ENCODE measurements around the gene HECW1. TPM values are rescaled to one million over a fixed set of nuclear protein-coding genes. Genes with fewer than 3 reads are reported as not detected.

The HECW1 gene
- total and polyA plus RNA-seq, 4 donors = 0.77 to 1.9 (median 1.0) TPM; not detected in 1

DNA sequence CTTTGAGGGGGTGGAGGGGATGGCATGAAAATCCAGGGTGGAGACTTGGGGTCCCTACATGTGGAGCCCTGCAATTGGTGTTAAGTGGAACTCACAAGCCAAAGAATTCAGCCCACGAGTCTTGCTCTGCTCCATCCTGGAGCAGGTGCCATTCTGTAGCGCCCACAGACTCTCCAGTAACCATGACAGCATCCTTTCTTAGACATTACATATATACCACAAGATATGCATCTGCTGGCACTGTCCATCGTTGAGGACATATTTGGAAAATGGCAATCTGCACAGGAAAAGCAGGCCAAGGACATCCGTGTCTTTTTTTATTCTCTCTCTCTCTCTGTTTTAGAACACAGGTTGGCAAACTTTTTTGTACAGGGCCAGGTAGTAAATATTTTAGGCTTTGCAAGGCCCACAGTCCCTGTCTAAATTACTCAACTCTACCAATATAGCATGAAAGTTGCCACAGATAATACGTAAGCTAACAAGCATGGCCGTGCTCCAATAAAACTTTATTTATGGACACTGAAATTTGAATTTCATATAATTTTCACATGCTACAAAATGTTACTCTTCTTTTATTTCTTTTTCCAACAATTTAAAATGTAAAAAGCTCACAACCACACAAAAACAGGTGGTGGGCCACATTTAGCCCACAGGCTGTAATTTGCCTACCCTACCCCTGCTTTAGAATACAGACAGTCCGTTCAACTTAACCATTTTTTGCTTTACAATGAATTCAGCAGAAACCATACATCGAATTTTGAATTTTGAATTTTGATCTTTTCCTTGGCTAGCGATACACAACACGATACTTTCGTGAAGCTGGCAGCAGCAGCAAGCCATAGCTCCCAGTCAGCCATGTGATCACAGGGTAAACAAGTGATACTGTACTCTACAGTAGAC is 329.0 kb downstream of the HECW1 start:
- no peaks in the 10 kb centered on the region for H3K36me3 ChIP-seq (ENCODE audit: control insufficient read depth in 1 of 2, insufficient read depth in 2 of 2, low read length in 1 of 2)
- ATAC-seq (ENCODE audit: low FRiP score) (no peak), DNase-seq (no peak)
- no peaks in the 10 kb centered on the region for H3K27me3 ChIP-seq (ENCODE audit: control insufficient read depth in 1 of 2, insufficient read depth in 2 of 2, low read length in 1 of 2)
- H3K4me3 ChIP-seq (ENCODE audit: low read length in 2 of 2) = no peak overlapping the region
- no peak overlapping the region for H3K27ac ChIP-seq (ENCODE audit: low read depth in 1 of 2, low read length in 2 of 2)
- intact Hi-C loops (cut with DNase I) = no loop called here
- WGBS, 2 donors = 85 to 88% methylated on average over 11 of the region's 11 CpGs
- H3K4me1 ChIP-seq (ENCODE audit: control insufficient read depth in 1 of 2, insufficient read depth in 2 of 2, low read length in 2 of 2) = no peaks in the 10 kb centered on the region
- no peaks in the 10 kb centered on the region for H3K9me3 ChIP-seq (ENCODE audit: control insufficient read depth, low read length)

GRCh38 chr7:43443381-43443780 is 330.9 kb downstream of the HECW1 start:
- Histone ChIP-seq H3K4me1 (ENCODE audit: control insufficient read depth in 1 of 2, insufficient read depth in 2 of 2, low read length in 2 of 2) (no peaks in the 10 kb centered on the region), H3K36me3 (ENCODE audit: control insufficient read depth in 1 of 2, insufficient read depth in 2 of 2, low read length in 1 of 2) (no peaks in the 10 kb centered on the region), H3K4me3 (ENCODE audit: low read length in 2 of 2) (no peak overlapping the region), H3K27me3 (ENCODE audit: control insufficient read depth in 1 of 2, insufficient read depth in 2 of 2, low read length in 1 of 2) (no peaks in the 10 kb centered on the region), H3K27ac (ENCODE audit: low read depth in 1 of 2, low read length in 2 of 2) (no peak overlapping the region), H3K9me3 (ENCODE audit: control insufficient read depth, low read length) (no peaks in the 10 kb centered on the region)
- WGBS, 2 donors = 26 to 37% methylated on average over 1 of the region's 1 CpG
- intact Hi-C loops (cut with DNase I) = no loop called here
- no peak for DNase-seq
- ATAC-seq (ENCODE audit: low FRiP score) = no peak

- DNase-seq (peak in 1 of 2 donors; percentile 61), ATAC-seq (ENCODE audit: low FRiP score) (peak; percentile 29)
- 94 to 96% methylated on average over 66 to 72 of the region's 72 CpGs for WGBS, 2 donors
- Histone ChIP-seq H3K27ac (ENCODE audit: low read depth in 1 of 2, low read length in 2 of 2) (no peak overlapping the region), H3K9me3 (ENCODE audit: control insufficient read depth, low read length) (no peaks in the 10 kb centered on the region), H3K4me3 (ENCODE audit: low read length in 2 of 2) (no peak overlapping the region), H3K36me3 (ENCODE audit: control insufficient read depth in 1 of 2, insufficient read depth in 2 of 2, low read length in 1 of 2) (no peaks in the 10 kb centered on the region), H3K27me3 (ENCODE audit: control insufficient read depth in 1 of 2, insufficient read depth in 2 of 2, low read length in 1 of 2) (no peaks in the 10 kb centered on the region), H3K4me1 (ENCODE audit: control insufficient read depth in 1 of 2, insufficient read depth in 2 of 2, low read length in 2 of 2) (no peaks in the 10 kb centered on the region)
- intact Hi-C loops (cut with DNase I) = no loop called here
Observed at GRCh38 chr7:43444711-43445578, 332.5 kb downstream of the HECW1 start.

GRCh38 chr7:43449577-43449976 is 337.1 kb downstream of the HECW1 start:
- H3K27me3 ChIP-seq (ENCODE audit: control insufficient read depth in 1 of 2, insufficient read depth in 2 of 2, low read length in 1 of 2) = no peaks in the 10 kb centered on the region
- DNase-seq = no peak
- no peaks in the 10 kb centered on the region for H3K4me1 ChIP-seq (ENCODE audit: control insufficient read depth in 1 of 2, insufficient read depth in 2 of 2, low read length in 2 of 2)
- H3K36me3 ChIP-seq (ENCODE audit: control insufficient read depth in 1 of 2, insufficient read depth in 2 of 2, low read length in 1 of 2) = no peaks in the 10 kb centered on the region
- intact Hi-C loops (cut with DNase I) = no loop called here
- no peaks in the 10 kb centered on the region for H3K9me3 ChIP-seq (ENCODE audit: control insufficient read depth, low read length)
- H3K4me3 ChIP-seq (ENCODE audit: low read length in 2 of 2) = no peak overlapping the region
- no peak for ATAC-seq (ENCODE audit: low FRiP score)
- WGBS, 2 donors = 76 to 78% methylated on average over 3 of the region's 3 CpGs
- no peak overlapping the region for H3K27ac ChIP-seq (ENCODE audit: low read depth in 1 of 2, low read length in 2 of 2)

DNA sequence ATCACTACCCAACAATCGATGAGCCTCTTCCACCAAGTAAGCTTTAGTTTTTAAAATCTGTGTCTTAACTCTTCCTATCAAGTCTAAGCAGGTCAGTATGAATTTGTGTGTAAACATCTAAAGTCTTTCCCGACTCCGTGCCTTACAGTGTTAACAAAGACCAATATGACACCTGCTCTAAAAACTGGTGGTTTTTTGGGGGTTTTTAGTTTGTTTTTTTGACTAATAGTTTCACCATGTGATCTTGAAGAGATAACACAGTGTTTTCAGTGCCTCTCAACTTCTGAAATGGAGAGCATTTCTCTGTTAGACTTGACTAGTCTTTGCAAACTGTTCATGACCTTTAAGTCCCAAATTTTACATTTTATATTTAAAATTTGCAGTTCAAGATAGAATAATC is 338.4 kb downstream of the HECW1 start:
- Histone ChIP-seq H3K36me3 (ENCODE audit: control insufficient read depth in 1 of 2, insufficient read depth in 2 of 2, low read length in 1 of 2) (no peaks in the 10 kb centered on the region), H3K4me1 (ENCODE audit: control insufficient read depth in 1 of 2, insufficient read depth in 2 of 2, low read length in 2 of 2) (no peaks in the 10 kb centered on the region), H3K27ac (ENCODE audit: low read depth in 1 of 2, low read length in 2 of 2) (no peak overlapping the region), H3K27me3 (ENCODE audit: control insufficient read depth in 1 of 2, insufficient read depth in 2 of 2, low read length in 1 of 2) (no peaks in the 10 kb centered on the region), H3K4me3 (ENCODE audit: low read length in 2 of 2) (no peak overlapping the region), H3K9me3 (ENCODE audit: control insufficient read depth, low read length) (no peaks in the 10 kb centered on the region)
- ATAC-seq (ENCODE audit: low FRiP score) (no peak), DNase-seq (no peak)
- intact Hi-C loops (cut with DNase I) = no loop called here
- WGBS, 2 donors = 92 to 93% methylated on average over 3 of the region's 3 CpGs

- DNase-seq (no peak), ATAC-seq (ENCODE audit: low FRiP score) (no peak)
- intact Hi-C loops (cut with DNase I) = no loop called here
- H3K27me3 ChIP-seq (ENCODE audit: control insufficient read depth in 1 of 2, insufficient read depth in 2 of 2, low read length in 1 of 2) = no peaks in the 10 kb centered on the region
- no peaks in the 10 kb centered on the region for H3K4me1 ChIP-seq (ENCODE audit: control insufficient read depth in 1 of 2, insufficient read depth in 2 of 2, low read length in 2 of 2)
- H3K27ac ChIP-seq (ENCODE audit: low read depth in 1 of 2, low read length in 2 of 2) = no peak overlapping the region
- no peak overlapping the region for H3K4me3 ChIP-seq (ENCODE audit: low read length in 2 of 2)
- H3K36me3 ChIP-seq (ENCODE audit: control insufficient read depth in 1 of 2, insufficient read depth in 2 of 2, low read length in 1 of 2) = no peaks in the 10 kb centered on the region
- 32 to 37% methylated on average over 8 of the region's 8 CpGs for WGBS, 2 donors
- no peaks in the 10 kb centered on the region for H3K9me3 ChIP-seq (ENCODE audit: control insufficient read depth, low read length)
Observed at GRCh38 chr7:43454936-43455518, 342.6 kb downstream of the HECW1 start.

DNA sequence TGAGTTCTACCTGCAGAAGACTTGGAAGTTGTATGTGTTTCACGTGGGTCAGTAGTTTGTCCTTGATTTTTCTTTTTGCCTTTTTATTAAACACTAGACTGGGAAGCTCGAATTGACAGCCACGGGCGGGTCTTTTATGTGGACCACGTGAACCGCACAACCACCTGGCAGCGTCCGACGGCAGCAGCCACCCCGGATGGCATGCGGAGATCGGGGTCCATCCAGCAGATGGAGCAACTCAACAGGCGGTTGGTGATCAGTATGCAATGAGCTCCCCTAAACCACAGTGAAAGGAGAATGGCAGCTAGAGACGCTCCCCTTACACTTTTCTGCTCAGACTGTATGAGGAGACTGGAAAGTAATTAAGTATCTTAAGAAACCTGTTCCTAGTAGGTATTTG is 343.8 kb downstream of the HECW1 start:
- intact Hi-C loops (cut with DNase I) = no loop called here
- no peaks in the 10 kb centered on the region for H3K9me3 ChIP-seq (ENCODE audit: control insufficient read depth, low read length)
- DNase-seq (no peak), ATAC-seq (ENCODE audit: low FRiP score) (no peak)
- no peaks in the 10 kb centered on the region for H3K36me3 ChIP-seq (ENCODE audit: control insufficient read depth in 1 of 2, insufficient read depth in 2 of 2, low read length in 1 of 2)
- no peak overlapping the region for H3K4me3 ChIP-seq (ENCODE audit: low read length in 2 of 2)
- H3K27me3 ChIP-seq (ENCODE audit: control insufficient read depth in 1 of 2, insufficient read depth in 2 of 2, low read length in 1 of 2) = no peaks in the 10 kb centered on the region
- H3K4me1 ChIP-seq (ENCODE audit: control insufficient read depth in 1 of 2, insufficient read depth in 2 of 2, low read length in 2 of 2) = no peaks in the 10 kb centered on the region
- H3K27ac ChIP-seq (ENCODE audit: low read depth in 1 of 2, low read length in 2 of 2) = no peak overlapping the region
- 61 to 73% methylated on average over 14 of the region's 14 CpGs for WGBS, 2 donors

DNA sequence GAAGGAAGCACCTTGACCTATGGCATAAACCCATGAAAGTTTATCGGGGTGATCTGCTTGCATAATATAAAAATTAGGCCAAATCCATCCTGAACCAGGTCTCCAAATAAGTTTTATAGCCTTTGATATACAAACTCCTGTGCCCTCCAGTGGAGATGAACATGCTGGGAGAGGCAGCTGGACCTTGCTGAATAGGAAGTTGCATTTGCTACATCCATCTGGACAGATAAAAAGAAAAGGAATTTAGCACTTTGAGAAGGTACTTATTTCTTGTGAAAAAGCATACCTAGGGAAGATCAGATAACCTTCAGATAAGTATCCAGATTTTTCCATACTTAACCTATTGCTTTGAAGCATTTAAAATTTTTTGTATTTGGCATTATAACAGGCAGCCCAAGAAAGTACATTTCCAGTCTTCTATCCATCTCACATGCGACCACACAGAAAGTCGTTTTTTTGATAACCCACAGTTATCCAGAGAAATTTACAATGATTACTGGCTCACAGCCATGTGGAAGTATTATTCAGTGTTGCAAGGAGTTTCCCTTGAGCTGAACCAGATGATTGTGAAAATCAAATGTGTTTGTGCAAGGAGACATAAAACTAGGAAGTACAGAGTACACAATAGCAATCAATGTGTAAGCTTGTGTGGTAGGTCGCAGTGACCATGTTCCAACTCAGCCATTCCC is 346.0 kb downstream of the HECW1 start:
- no peaks in the 10 kb centered on the region for H3K4me1 ChIP-seq (ENCODE audit: control insufficient read depth in 1 of 2, insufficient read depth in 2 of 2, low read length in 2 of 2)
- no peak overlapping the region for H3K4me3 ChIP-seq (ENCODE audit: low read length in 2 of 2)
- WGBS, 2 donors = 60 to 76% methylated on average over 4 of the region's 4 CpGs
- ATAC-seq (ENCODE audit: low FRiP score) (no peak), DNase-seq (no peak)
- no peaks in the 10 kb centered on the region for H3K36me3 ChIP-seq (ENCODE audit: control insufficient read depth in 1 of 2, insufficient read depth in 2 of 2, low read length in 1 of 2)
- intact Hi-C loops (cut with DNase I) = no loop called here
- no peaks in the 10 kb centered on the region for H3K27me3 ChIP-seq (ENCODE audit: control insufficient read depth in 1 of 2, insufficient read depth in 2 of 2, low read length in 1 of 2)
- H3K9me3 ChIP-seq (ENCODE audit: control insufficient read depth, low read length) = no peaks in the 10 kb centered on the region
- no peak overlapping the region for H3K27ac ChIP-seq (ENCODE audit: low read depth in 1 of 2, low read length in 2 of 2)

Data from aorta (tissue), 5 donors.